ENCODE measurements around the gene SCN7A. TPM values are rescaled to one million over a fixed set of nuclear protein-coding genes. Genes with fewer than 3 reads are reported as not detected.

The SCN7A gene
- total RNA-seq: not detected

DNA sequence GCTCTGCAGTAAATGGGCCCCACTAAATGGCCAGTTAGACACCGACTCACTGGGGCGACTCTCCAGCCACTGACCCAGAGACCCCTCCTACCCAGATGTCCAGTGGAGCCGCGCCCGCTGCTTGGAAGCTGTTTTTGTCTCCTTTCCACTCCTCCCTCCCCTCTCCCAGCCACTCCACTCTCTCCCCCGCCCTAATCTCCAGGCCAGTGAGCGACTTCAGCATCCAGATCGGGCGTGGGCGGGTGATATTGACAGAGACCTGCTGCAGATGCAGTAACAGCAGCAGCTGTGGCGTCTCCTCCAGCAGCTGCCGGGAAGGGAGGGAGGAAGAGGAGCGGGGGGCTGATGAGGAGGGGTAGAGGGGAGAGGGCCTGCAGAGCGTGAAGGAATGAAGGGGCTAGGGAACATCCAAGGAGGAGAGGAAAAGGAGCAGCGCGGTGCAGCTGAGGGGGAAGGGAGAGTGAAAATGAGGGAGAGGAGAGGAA, at the start of gene SCN7A:
SCN7A (minus strand) TSS at position 110 of the 485 bp plus-strand sequence. CDS start 16,553 bp downstream, outside the sequence.
- DNase-seq (ENCODE audit: low spot score in 2 of 2) (no peak), ATAC-seq (no peak)
- no peak within 1 kb of the TSS for H3K27ac Mint-ChIP-seq
- no peaks in the 10 kb centered on the region for H3K9me3 Mint-ChIP-seq
- H3K36me3 Mint-ChIP-seq: no peaks in the 10 kb centered on the region

DNA sequence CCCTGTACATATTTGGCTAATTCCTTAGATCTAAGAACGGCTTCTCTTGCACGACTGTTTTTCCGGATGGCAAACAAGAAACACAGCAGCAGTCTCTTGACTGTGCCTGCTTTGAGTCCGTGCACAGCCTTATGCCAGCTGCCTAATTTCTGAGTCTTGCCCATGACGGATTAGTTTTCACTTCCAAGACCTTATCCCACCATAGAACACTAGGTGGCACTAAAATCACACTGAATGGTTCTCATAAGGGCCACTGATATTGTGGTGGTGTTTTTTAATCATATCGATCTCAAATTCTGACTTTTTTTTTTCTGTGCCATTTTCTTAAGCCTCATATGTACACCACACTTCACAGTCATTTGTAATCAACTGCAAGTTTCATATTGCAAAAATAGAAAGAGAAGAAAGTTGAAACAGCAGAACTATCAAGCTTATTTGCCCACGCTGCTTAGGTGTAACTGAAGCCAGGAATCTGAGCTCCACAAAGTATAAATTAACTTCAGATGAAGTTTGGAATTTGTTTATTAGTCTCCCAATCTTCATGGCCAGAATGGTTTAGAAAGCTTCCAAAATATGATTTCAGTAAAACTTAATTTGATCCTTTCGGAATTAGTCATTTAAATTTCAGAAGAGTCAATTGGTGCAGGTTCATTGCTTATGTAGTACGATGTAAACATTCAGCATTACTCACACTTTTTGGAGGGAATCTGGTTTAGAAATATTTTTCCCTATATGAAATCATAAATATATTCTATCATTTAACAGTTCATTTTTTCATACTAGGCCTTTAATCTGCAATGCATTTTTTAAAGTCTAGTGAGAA, 45.5 kb upstream of the SCN7A start:
- no peaks in the 10 kb centered on the region for H3K9me3 Mint-ChIP-seq
- ATAC-seq: peak; percentile 34 to 81
- no peaks in the 10 kb centered on the region for H3K36me3 Mint-ChIP-seq
- no peak overlapping the region for H3K27ac Mint-ChIP-seq
- DNase-seq (ENCODE audit: low spot score in 2 of 2): peak in 1 of 2 donors; percentile 54

DNA sequence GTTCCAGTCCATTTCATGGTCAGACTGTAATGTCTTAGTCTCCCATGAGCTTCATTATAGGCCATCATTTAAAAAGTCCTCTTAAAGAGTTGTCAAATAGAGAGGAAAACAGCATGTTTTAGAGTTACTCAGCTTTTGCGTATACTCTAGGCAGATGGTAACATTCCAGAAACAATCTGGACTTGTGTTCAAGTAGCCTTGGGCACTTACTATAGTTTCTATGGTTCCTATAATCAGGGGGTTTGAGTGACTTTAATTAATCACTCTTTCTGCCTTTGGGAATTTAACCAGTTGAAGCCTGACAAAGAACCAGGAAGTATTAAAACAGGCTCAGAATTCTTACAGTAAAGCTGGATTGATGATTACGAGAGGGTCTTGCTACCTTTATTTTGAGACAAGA, 42.1 kb upstream of the SCN7A start:
- H3K27ac Mint-ChIP-seq: no peak overlapping the region
- DNase-seq (ENCODE audit: low spot score in 2 of 2) (no peak), ATAC-seq (no peak)
- H3K36me3 Mint-ChIP-seq: no peaks in the 10 kb centered on the region
- H3K9me3 Mint-ChIP-seq: no peaks in the 10 kb centered on the region

DNA sequence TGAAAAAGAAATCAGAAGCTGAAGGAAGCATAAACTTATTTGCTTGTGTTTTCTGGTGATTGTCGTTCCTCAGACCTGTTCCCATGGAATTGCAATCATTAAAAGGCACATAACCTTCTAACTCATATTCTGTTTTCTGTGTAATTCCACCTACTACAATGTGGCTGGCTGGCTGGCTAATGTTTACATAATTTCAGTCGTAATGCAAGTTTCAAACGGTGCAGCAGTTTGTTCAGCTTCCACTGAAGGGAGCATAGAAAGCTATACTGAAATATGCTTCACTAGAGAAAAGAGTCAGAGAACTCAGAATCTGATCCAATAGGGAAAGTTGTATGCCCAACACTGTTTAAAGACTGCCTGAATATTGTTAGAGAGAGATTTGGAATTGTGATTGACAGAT, 27.1 kb upstream of the SCN7A start:
- DNase-seq (ENCODE audit: low spot score in 2 of 2): no peak
- Mint-ChIP-seq H3K9me3 (no peaks in the 10 kb centered on the region), H3K27ac (no peak overlapping the region), H3K36me3 (no peaks in the 10 kb centered on the region)
- no peak for ATAC-seq

DNA sequence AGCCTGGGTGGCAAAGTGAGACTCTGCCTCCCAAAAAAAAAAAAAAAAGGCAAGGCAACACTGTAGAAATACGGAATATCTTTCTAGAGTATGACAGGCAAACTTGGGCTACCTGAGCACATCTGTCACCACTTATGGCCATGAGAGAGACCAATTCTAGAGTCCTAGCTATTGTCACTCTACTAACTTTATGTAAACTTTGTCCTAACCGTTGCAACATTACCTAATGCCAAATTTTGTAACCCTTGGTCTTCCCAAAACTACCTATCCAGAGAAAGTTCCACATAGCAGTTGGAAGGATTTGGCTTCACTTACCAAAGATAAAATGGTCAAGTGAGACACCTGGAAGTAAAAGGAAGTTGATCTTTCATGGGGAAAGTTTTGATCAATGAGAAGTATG, 26.6 kb upstream of the SCN7A start:
- no peak for DNase-seq (ENCODE audit: low spot score in 2 of 2)
- Mint-ChIP-seq H3K36me3 (no peaks in the 10 kb centered on the region), H3K9me3 (no peaks in the 10 kb centered on the region), H3K27ac (no peak overlapping the region)
- no peak for ATAC-seq

DNA sequence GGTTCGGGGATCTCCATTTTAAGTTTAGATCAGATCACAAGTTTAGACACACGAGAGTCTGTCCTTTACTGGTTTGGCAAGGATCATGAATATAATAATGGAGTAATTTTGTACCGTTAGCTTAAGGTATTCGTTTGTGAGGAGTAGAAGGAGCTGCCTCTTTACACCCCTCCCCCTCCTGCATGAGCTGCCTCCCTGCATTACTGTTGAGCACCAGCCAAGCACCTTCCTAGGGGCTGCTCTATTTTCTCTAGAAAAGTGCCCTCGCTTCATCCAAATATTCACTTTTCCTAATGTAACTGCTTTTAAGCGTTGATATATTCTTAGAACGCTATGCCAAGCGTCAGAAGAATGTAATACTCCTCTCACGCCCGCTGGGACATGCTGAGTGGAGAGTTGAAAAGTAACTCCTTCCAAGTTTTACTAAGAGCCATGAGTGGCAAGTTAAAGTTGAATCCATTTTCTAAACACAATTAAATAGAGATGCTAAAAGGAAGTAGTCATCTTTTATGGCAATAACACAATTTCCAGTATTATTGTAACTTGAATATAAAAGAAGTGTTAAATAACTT, 25.4 kb upstream of the SCN7A start:
- no peak for DNase-seq (ENCODE audit: low spot score in 2 of 2)
- Mint-ChIP-seq H3K27ac (no peak overlapping the region), H3K9me3 (no peaks in the 10 kb centered on the region), H3K36me3 (no peaks in the 10 kb centered on the region)
- no peak for ATAC-seq

DNA sequence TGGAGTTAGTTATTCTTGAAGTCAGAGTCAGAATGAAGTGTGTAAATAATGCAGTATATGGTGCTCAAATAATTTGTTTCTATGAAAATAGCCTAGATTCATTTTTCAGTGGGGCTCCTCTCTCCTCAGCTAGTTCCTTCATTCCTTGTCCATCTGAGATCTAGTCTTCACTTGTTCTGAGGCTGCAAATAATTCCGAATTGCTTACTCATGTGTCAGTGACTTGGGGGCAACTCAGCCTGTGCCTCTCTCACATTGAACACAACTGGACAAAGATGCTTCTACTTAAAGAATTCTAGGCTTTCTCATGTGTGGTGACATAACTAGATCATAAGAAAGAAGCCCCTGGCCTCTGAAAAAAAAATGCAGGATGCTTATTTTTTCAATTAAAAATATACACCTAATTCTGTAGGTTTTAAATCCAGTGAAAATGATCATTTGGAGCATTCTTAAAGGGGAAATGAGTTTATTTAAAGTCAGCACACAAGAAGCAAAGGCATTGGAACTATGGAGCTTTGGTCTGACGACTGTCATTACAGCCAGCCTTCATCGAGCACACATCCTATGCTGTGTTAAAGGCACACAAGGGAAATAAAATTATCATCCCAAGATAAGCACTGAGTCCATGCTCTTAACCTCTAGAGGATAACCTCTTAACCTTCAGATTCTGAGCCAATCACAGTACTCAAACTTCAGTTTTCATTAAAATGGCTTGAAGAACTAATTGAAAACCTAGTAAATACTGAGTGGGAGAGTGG, 24.8 kb upstream of the SCN7A start:
- no peak for ATAC-seq

DNA sequence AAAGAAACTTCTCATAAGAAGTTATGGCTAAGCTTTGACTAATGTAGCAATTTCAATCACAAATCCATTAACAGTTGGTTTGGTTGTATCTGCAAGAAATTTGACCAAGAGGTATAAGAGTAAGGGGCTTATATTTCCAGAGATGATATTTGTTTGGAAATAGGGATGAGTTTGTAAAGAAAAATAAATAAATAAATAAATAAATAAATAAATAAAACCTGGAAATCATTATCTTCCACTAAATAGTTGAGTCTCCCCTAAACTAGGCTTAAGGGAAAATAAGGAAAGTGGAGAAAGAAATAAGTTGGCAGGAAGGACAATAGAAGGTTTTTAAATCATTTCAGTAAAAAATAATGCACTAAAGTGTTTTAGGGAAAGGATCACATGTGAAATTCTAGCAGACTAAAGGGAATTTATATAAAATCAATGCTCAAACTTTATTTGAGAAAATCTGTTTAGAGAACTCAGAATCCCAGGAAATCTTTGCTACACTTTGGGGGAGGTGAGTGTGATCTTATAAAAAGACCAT, 23.5 kb upstream of the SCN7A start:
- DNase-seq (ENCODE audit: low spot score in 2 of 2) (no peak), ATAC-seq (no peak)
- Mint-ChIP-seq H3K27ac (no peak overlapping the region), H3K9me3 (no peaks in the 10 kb centered on the region), H3K36me3 (no peaks in the 10 kb centered on the region)

More for the DNA sequence above, 24.8 kb upstream of the SCN7A start:
- no peaks in the 10 kb centered on the region for H3K9me3 Mint-ChIP-seq
- no peak for DNase-seq (ENCODE audit: low spot score in 2 of 2)
- H3K36me3 Mint-ChIP-seq: no peaks in the 10 kb centered on the region
- no peak overlapping the region for H3K27ac Mint-ChIP-seq

DNA sequence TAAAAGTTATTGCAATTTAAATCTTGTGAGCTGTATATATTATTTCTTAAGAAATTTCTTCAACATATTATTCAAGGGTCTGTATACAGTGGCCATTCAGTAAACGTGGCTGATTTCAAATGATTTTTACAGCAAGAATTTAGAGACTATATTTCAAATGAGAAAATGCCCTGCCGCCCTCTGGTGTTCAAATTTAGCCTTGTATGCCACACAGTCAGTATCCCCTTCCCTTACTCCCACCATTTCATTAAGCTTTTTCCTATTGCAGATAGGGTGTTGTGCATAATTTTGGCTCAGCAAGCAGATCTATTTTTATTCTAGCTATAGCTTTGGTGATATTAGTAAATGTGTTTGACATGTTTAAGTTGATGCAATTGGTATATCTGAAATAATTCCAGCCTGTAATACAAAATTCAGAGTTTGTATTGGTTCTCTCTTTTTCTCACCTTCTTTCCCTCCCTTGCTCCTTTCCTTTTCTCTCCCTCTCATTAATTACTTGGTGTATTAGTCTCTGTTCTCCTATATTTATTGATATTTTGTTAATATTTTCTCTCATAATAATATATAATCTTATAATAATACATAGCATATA, 22.8 kb upstream of the SCN7A start:
- no peak overlapping the region for H3K27ac Mint-ChIP-seq
- ATAC-seq (no peak), DNase-seq (ENCODE audit: low spot score in 2 of 2) (no peak)
- no peaks in the 10 kb centered on the region for H3K9me3 Mint-ChIP-seq
- H3K36me3 Mint-ChIP-seq: no peaks in the 10 kb centered on the region

DNA sequence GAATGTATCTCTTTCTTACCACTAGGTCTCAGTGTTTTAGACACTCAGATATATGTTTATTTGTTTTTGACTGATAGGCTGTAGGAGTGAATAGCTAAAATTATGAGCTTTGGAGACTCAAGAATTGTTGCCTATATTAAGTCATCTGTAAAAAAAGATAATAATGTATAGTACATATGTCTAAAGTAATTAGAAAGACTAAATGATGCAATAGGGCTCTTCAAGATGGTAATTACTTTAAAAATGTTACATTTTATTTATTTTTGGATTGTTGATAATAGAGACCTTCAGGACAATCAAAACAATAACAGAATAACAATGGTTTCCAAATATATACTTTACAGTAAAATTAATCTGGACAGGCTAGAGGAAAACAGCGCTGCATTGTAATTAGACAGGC, 19.9 kb upstream of the SCN7A start:
- ATAC-seq: no peak
- Mint-ChIP-seq H3K9me3 (peaks cover 0 to 3% of the 10 kb centered on the region in 2 donors), H3K27ac (no peak overlapping the region), H3K36me3 (no peaks in the 10 kb centered on the region)
- DNase-seq (ENCODE audit: low spot score in 2 of 2): no peak

DNA sequence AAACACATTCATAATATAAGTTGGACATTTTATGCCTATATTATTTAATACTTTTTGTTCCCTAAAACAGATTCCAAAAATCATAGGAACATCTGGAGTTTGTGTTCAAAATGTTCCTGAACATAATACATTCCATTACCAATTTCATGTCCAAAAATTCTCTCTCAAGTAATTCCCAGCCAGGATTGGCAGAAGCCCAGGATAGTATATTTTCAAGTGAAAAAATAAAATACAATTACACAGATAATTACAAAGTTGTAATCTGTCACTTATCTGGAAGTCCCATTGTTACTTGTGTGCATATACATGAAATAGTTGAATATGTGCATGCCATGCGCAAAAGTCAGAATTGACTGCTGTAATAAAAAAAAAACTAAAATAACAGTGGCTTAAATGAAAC, 5.2 kb upstream of the SCN7A start:
- ATAC-seq (no peak), DNase-seq (ENCODE audit: low spot score in 2 of 2) (no peak)
- Mint-ChIP-seq H3K9me3 (no peaks in the 10 kb centered on the region), H3K36me3 (no peaks in the 10 kb centered on the region), H3K27ac (no peak overlapping the region)

DNA sequence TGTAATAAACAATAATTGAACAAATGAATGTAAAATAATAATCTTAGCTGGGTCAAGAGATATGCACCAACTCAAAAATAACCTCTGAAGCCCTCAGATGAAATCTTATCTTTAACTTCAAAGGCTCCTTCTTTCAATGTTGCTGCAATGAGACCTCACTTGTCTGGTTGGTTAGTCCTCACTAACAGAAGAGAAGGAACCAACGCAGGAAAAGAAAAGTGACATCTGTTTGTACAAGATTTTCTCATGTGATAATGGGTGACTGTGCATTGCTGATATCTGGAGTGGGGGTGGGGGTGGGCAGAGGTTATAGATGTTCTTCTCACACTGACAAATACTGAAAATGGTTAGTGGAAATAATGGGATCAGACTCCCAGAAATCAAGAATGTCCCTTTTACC, 2.6 kb downstream of the SCN7A start:
- no peak for DNase-seq (ENCODE audit: low spot score in 2 of 2)
- no peak overlapping the region for H3K27ac Mint-ChIP-seq
- H3K9me3 Mint-ChIP-seq: no peaks in the 10 kb centered on the region
- no peaks in the 10 kb centered on the region for H3K36me3 Mint-ChIP-seq
- ATAC-seq: no peak

DNA sequence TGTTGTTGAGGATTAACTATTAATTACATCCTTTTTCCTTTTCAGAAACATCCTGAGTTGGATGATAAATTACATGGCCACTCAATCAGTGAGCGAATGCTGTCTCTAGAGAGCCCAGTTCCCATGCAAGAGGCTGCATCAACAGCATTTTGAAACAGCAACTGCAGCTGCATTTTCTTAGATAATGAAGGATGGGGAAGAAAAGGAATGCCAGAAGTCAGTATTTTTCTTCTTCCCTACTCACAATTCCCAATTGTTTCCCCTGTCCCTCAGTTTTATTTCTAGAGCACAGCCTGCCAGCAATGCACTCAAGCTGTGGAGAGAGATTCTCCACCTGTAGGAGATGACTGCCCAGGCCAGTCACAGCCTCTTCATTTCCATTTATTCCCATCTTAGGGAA, 6.9 kb downstream of the SCN7A start:
- no peaks in the 10 kb centered on the region for H3K9me3 Mint-ChIP-seq
- H3K27ac Mint-ChIP-seq: no peak overlapping the region
- ATAC-seq (no peak), DNase-seq (ENCODE audit: low spot score in 2 of 2) (no peak)
- no peaks in the 10 kb centered on the region for H3K36me3 Mint-ChIP-seq

DNA sequence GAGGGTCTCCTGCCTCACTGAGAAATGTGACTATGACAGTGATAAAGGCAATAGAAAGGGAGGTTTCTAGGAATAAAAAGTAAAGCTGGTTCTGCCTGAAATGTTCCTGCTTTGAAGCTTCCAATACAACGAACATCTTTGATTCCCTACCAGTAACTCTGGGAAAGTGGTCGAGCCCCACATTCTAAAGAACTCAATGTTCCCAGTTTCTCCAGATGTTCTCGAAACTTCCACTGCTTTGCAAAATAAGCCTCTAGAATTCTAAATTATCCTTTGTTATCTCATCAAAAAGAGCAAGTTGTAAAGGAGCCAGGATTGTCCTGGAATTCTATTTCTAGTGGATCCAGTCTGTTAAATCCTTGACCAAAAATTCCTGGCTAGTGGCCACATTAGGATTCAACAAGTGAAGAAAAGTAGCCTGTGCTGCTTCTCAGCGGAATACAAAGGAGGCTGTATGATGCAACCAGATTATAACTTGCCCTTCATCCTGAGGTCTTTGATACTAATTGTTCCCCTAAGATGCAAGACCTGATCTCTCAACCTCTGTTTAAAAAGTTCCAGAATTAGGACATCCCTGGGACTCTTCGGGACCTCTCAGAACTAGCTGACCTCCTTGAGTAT, 8.4 kb downstream of the SCN7A start:
- DNase-seq (ENCODE audit: low spot score in 2 of 2): no peak
- Mint-ChIP-seq H3K9me3 (no peaks in the 10 kb centered on the region), H3K36me3 (no peaks in the 10 kb centered on the region), H3K27ac (no peak overlapping the region)
- no peak for ATAC-seq

DNA sequence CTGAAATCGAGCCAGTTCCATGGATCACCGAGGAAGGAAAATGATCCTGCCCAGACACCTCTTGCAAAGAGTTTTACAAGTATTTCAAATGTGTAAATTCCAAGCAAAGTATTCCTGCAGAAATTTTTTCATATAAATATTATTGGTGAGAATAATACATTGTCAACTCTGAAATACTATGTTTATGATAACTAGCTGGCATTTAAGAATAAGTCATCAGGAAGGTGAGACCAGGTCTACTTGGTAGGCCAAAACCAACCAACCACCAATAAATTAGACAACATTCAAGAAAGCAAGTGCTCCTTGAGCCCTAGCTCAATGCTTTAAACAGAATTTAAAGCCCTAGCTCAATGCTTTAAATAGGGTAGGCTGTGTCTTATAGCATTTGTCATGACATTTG, 21.7 kb downstream of the SCN7A start:
- Mint-ChIP-seq H3K27ac (no peak overlapping the region), H3K36me3 (no peaks in the 10 kb centered on the region), H3K9me3 (no peaks in the 10 kb centered on the region)
- no peak for ATAC-seq
- DNase-seq (ENCODE audit: low spot score in 2 of 2): no peak

DNA sequence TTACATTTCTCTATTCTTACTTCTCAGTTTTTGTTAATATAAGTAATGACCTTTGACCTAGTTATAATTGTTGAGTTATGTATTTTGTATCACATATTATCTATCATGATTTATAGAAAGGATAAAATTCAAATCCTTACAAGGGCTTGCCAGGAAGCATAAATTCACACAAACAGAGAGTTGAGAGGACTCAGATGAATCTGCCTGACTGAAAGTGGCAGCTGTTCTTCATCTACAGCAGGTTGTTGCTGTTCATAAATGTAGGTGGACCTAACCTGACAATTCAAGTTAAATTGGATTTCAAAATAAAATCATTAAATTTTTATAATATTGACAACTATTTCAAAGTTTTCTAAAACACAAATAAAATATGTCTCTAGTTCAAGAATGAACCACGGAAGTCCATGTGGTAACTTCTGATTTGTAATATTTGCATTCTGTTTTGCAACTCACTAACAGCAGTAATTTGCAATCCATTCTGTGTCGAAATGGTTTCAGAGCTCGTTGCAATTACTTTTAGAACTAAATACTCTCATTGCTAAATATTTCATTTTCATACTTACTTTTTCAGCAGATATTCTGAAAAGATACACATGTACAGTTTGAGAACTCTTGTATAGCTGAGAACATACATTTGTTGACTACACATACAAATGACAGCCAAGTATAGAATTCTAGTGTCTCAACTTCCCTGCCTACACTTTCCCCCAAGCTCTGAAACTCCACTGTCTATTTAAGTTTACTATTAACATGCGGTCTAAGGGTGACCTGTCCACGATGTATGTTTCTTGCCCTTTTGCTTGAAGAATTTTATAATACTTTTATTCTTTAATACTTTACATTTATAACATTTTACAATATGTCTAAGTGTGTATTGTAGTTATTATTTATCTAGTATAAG, 25.7 kb downstream of the SCN7A start:
- no peak for ATAC-seq
- Mint-ChIP-seq H3K9me3 (no peaks in the 10 kb centered on the region), H3K27ac (no peak overlapping the region), H3K36me3 (no peaks in the 10 kb centered on the region)
- no peak for DNase-seq (ENCODE audit: low spot score in 2 of 2)

All from activated naive CD4-positive, alpha-beta T cell treated with anti-CD3 and anti-CD28 coated beads, Interleukin-2, amount 50 U/mL, for 72 hours (primary cell).